ENCODE data around the gene CXCL5. TPM values are rescaled to one million over a fixed set of nuclear protein-coding genes. Genes with fewer than 3 reads are reported as not detected.
A peak's percentile ranks its signal among the peaks of the same experiment; 100 is the strongest.

The CXCL5 gene
- total and polyA plus RNA-seq, 2 of the 4 experiments (the other 2 are of a cell fraction) = 0.14 TPM; not detected in 1

- H4K20me1 ChIP-seq (ENCODE audit: insufficient read depth, low read length) = no peaks in the 10 kb centered on the region
- H4K5ac ChIP-seq (ENCODE audit: low read depth, low read length) = no peak overlapping the region
- H2AFZ ChIP-seq (replicated peaks; ENCODE audit: low read length, poor library complexity) = no peak overlapping the region
- TF ChIP-seq FOS (IDR thresholded peaks at IDR 0.05; ENCODE audit: low read depth, low read length) = peak; percentile 12; the same call in 1 of the 2 replicates
- 0 out of 2 replicates have a peak, but pooled peaks have one; percentile 5 for TF ChIP-seq BHLHE40 (IDR thresholded peaks at IDR 0.05; ENCODE audit: low read depth, low read length)
- peak; percentile 24; the same call in 1 of the 2 replicates for TF ChIP-seq CEBPB (IDR thresholded peaks at IDR 0.05; ENCODE audit: low read depth, low read length)
- TF ChIP-seq MAZ (IDR thresholded peaks at IDR 0.05; ENCODE audit: borderline replicate concordance, low read depth, low read length) = no peak
- no peak for TF ChIP-seq RCOR1 (IDR thresholded peaks at IDR 0.05; ENCODE audit: insufficient replicate concordance, low read length)
- H3K27me3 ChIP-seq (ENCODE audit: control insufficient read depth, insufficient read depth, low read length) = 0 out of 2 replicates have a peak, but pooled peaks cover 2% of the 10 kb centered on the region
- peak overlapping the region; percentile 75 for H3K4me2 ChIP-seq (ENCODE audit: low read depth, low read length)
- peak; percentile 82 for DNase-seq
- H3K18ac ChIP-seq (ENCODE audit: low read depth, low read length) = peak overlapping the region; percentile 48
- peak overlapping the region; percentile 64; the same call in 1 of the 2 replicates for H3K27ac ChIP-seq (ENCODE audit: insufficient read depth, low read length)
- H2AK5ac ChIP-seq (ENCODE audit: low read depth, low read length) = no peak overlapping the region
- H3K9me3 ChIP-seq (ENCODE audit: control insufficient read depth, insufficient read depth, low read length) = no peaks in the 10 kb centered on the region
- dilution Hi-C loops (cut with HindIII; ENCODE audit: low sequenced_read_pairs, unreplicated experiment) = no loop called here
- no peak overlapping the region for H2BK5ac ChIP-seq (ENCODE audit: low read depth, low read length, poor library complexity, severe bottlenecking)
- no peak overlapping the region for H3K56ac ChIP-seq (ENCODE audit: extremely low read depth, insufficient read depth, low read length)
- ATAC-seq (ENCODE audit: low read depth) = peak; percentile 94
- no peak overlapping the region for H2AK9ac ChIP-seq (replicated peaks; ENCODE audit: low read depth, low read length, poor library complexity)
- no peak overlapping the region for H2BK15ac ChIP-seq (ENCODE audit: low read depth, low read length)
- H3K4me3 ChIP-seq (ENCODE audit: insufficient read depth, low read depth, low read length) = no peak overlapping the region
- intact Hi-C loops (cut with micrococcal nuclease) = no loop called here
- peak overlapping the region; percentile 53; the same call in 1 of the 2 replicates for H3K14ac ChIP-seq (replicated peaks; ENCODE audit: low read depth, low read length)
- peak overlapping the region; percentile 81; the same call in 1 of the 2 replicates for H2BK20ac ChIP-seq (ENCODE audit: low read depth, low read length)
- no peak overlapping the region; the same call in 1 of the 2 replicates for H3K9ac ChIP-seq (ENCODE audit: low read depth, low read length)
- no peaks in the 10 kb centered on the region for H3K36me3 ChIP-seq (ENCODE audit: control insufficient read depth, insufficient read depth, low read length)
- H3K79me1 ChIP-seq (ENCODE audit: low read depth in 1 of 2, low read length in 2 of 2) = no peaks in the 10 kb centered on the region
- no peak overlapping the region for H4K91ac ChIP-seq (ENCODE audit: insufficient read depth, low read depth, low read length)
- in situ Hi-C loops (cut with MboI; ENCODE audit: low sequenced_read_pairs) = no loop called here
- H3K9me1 ChIP-seq (ENCODE audit: insufficient read depth, low read length) = peaks cover 12% of the 10 kb centered on the region
- peak overlapping the region; percentile 77 for H2BK120ac ChIP-seq (ENCODE audit: low read depth, low read length)
- peak overlapping the region; percentile 38; the same call in 1 of the 2 replicates for H3K4ac ChIP-seq (ENCODE audit: low read depth, low read length)
- peak overlapping the region; percentile 71 for H3K23ac ChIP-seq (ENCODE audit: low read depth, low read length)
- H4K8ac ChIP-seq (ENCODE audit: low read depth in 2 of 2, low read length in 2 of 2) = peak overlapping the region in 1 of 2 experiments; percentile 61; a peak in 1 of 4 replicates
- H3K4me1 ChIP-seq (ENCODE audit: control insufficient read depth, insufficient read depth, low read length) = peaks cover 12% of the 10 kb centered on the region
- no TSS peak for BruUV-seq (replicated peaks)
- POLR2A ChIA-PET (ENCODE audit: unreplicated experiment) = no interaction called here
- CTCF ChIA-PET = interaction anchor here (1.4 kb wide), 1 partner anchor 21 kb away, joined by 3 read pairs; the partner anchor contains the start of gene CXCL3
Observed at GRCh38 chr4:74018116-74018515, 19.6 kb upstream of the CXCL5 start.
